EL (cell line): Measurements from ENCODE around the gene RBM28.

Source experiments
- DNase-seq: peaks from one replicate; pipeline ENCODE4 v3.0.0-alpha.2; 2016

RBM28 gene

DNA sequence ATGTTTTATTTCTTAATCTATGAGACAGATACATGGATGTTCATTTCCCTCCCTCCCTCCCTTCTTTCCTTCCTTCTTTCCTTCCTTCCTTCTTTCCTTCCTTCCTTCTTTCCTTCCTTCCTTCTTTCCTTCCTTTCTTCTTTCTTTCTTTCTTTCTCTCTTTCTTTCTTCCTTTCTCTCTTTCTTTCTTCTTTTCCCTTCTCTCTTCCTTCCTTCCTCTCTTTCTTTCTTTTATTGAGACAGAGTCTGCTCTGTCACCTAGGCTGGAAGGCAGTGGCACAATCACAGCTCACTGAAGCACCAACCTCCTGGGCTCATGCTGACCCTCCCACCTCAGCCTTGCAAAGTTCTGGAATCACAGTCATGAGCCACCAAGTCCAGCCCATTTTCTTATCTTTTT, 23.3 kb upstream of the RBM28 start:
- DNase-seq: no peak

- no peak for DNase-seq
Measured at GRCh38 chr7:128366300-128366699, 22.6 kb upstream of the RBM28 start.

- no peak for DNase-seq
Measured at GRCh38 chr7:128365432-128365831, 21.7 kb upstream of the RBM28 start.

DNA sequence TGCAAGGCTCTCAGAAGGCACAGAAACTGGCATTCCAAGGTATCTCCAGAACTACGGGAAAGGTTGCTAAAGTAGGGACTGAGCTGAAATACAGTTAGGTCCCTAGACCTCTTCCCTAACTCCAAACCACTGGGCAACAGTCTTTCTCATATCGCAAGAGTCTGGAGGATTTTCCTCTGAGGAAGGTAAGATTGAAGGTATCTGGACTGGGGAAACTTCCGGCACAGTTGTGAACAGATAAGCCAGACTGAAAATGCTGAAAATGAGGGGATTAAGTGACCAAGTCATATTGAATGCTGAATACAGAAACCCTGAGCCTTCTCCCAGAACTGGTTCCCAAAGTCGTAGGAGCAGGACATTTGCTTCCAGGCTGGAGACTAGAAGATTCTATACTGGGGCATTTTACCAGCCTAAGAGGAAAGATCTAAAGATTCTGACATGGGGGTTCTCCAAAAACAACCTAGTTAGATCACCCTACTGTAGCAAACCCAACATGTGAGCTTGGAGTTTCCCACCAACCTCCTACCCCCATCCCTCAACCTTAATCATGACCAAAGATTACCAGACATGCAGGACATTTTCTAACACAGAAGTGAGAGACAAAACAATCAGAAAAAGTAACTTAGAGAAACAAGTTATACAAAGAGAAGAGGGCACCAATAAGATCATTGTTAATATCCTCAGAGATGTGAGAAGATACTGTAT, 20.6 kb upstream of the RBM28 start:
- DNase-seq: no peak

DNA sequence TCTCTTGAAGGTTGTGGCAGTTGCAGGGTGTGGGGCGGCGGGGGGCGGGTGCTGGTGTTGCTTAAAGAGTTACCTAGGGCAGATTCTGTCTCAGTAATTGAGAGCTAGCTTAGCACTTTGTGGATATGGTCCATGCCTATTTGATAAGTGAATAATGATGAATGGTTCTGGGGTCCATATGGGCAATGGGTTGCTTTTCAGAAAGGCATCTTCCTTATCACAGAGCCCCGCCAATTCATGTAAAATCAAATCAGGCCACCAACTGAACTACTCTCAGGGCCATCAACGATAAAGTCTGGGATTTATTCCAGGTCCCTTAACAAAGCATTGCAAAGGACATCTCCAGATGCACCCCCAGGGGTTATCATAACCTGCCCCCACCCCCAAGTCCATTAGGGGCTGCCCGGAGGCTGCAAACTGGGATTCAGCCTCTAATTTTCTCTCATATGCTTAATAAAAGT, 19.6 kb upstream of the RBM28 start:
- no peak for DNase-seq

- DNase-seq: peak; percentile 19
Measured at GRCh38 chr7:128362670-128363069, 19.0 kb upstream of the RBM28 start.

DNA sequence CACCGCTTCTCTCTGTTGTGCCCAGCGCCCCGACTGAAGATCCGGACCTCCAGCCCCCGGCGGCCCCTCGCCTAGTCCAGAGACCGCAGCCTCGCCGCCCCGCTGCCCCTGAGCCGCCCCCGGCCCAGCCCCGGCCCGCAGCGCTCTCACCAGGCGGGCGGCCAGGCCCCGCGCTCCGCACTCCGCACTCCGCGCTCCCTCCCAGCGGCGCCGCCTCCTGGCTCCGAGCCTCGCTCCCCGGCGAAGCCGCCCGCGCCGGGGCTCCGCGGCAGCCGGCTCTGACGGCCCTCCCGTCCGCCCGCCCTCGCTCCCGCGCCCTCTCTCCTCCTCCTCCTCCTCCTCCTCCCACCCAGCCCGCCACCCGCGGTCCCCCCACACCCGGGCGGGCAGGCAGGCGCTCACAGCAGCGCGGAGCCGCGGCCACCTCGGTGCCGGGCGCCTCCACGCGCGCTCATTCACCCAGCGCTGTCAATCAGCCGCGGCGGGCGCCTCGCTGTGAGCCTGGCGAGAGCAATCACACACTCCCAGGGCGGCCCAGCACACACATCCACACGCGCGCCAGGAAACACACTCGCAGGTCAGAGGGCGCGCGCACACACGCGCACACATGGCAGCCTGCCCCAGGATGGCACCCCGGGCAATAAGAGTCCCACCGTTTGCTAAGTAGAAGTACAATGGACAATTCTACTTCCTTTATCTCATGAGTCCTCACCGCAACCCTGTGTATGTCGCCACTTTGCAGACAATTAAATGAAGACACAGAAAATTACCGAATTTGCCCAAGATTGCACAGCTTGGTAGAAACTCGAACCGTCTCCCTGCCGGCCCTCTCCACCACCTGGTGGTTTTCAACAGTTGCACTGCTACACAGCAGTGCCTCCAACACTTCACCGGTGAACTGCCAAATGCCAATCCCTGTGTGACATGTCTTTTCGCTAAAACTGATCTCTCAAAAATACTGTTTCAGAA, 18.0 kb upstream of the RBM28 start, which contains the start of gene PRRT4:
TSS of gene PRRT4 (minus strand) at position 280 of the 969 bp plus-strand sequence.
- DNase-seq: peak; percentile 20

- no peak for DNase-seq
Measured at GRCh38 chr7:128360359-128360678, 16.6 kb upstream of the RBM28 start.

- no peak for DNase-seq
Measured at GRCh38 chr7:128359939-128360338, 16.2 kb upstream of the RBM28 start.

DNA sequence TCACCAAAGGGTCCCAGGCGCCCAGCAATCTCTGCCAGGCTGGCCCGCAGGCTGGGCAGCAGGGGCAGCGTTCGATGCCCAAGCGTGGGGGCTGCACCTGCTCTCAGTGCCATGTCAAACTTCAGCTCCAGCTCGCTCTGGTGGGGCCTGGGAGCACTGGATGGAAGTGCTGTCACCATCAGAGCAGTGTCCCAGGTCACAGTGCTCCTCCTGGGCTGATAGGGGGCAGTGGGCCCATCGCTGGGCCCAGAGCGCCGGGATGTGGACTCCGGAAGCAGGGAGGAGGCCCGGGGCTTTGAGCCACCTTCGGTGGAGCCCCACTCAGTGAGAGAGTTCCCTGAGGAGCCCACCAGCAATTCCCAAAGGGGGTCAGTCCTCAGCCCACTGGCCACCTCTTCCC, 15.6 kb upstream of the RBM28 start:
- DNase-seq: no peak

- no peak for DNase-seq
Measured at GRCh38 chr7:128358233-128358632, 14.5 kb upstream of the RBM28 start.

DNA sequence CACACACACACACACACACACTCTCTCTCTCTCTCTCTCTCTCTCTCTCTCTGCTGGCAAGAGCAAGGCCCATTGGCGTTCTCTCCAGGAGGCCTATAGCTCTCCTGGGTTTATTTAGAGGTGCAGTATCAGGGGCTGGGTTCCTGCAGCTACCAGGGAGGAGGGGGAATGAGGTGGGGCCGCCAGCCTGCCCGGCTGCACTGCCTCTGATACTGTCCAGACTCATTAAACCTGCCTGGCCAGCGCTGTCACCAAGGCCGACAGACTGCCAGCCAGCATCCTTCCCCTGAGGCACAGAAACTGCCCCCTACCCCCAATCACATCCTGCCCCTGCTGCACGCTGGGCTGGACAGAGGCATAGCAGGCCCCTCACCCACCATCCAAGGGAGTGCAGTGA, 13.5 kb upstream of the RBM28 start:
- no peak for DNase-seq

DNA sequence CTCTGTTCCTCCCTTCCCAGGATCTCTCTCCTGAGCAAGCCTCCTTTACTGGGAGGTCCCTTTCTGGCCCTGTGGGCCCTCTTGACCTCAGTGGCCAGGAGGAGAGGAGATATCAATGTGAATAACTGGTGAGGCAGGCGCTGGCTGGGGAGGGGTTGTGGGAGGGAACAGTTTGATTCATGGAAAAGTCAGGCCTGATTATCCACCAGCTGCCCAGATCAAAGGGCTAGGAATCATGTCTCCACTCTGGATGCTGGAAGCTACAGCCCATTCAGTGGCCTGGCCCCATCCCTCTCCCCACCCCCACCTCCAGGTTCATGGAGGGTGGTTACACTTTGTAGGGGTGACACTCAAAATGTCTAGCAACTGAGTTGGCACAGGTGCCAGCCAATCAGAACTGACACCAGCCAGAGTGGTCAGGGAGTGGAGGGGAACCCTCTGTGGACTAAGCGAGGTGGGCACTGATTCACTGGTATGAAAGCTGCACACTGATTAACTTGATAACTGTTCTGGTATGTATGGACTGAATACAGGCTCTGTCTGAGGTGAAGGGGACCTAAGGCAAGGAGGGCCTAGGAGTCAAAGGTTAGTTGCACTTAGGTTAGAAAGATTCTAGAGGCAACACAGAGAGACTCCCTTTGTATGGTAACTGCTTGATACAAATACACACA, 13.0 kb upstream of the RBM28 start:
- no peak for DNase-seq

DNA sequence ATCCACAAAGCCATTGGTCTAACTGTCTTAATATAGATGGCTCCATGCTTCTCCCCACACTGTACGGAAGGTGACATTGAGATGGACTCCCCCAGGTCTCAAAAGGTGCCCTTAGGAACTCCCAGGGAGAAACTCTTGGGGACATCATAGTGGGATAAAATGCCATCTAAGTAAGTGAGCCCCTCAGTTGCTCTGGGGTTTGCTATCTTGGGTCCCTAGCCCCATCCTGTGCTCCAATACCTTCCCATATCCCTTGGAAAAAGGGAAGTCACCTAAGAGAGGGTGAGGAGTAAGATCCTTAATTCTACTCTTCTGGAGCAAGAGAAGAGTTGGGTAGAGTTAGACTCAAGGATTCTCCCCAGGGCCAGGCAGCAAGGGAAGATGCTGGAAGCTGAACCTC, 9.9 kb upstream of the RBM28 start:
- DNase-seq: no peak

DNA sequence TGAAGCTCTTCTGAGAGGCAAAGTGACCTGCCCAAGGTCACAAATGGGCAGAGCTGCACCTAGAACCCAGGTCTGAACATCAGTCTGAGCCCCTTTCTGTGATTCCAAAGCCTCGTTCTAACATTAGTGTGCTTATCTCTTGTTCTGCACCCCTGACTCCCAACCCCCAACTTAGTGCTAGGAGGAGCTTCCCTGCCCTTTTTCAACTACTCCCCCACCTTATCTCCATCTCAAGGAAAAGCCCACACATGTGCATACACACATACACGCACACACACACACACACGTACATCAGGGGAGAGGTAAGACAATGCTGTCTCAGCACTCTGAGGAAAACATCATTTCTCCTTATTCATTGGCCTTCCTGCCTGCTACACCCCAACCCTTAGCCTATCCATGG, 9.5 kb upstream of the RBM28 start:
- DNase-seq: no peak

DNA sequence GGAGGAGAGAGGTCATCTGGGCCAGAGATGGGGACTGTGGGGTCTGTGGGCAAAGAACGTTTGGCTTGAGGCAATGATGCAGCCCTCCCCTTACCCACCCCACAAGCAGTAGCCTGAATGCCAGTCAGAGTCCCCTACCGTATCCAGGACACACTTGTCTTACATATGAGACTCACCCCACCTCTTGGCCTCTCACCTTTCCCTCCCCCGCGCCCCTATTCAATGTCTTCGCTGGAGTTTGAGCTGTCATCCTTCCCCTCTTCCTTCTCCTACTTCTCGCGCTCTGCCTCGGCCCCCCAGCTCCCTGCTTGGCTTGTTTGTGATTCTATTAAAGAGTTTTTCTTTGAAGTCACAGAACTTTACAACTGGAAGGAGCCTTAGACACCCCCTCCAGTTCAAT, 8.9 kb upstream of the RBM28 start:
- no peak for DNase-seq

DNA sequence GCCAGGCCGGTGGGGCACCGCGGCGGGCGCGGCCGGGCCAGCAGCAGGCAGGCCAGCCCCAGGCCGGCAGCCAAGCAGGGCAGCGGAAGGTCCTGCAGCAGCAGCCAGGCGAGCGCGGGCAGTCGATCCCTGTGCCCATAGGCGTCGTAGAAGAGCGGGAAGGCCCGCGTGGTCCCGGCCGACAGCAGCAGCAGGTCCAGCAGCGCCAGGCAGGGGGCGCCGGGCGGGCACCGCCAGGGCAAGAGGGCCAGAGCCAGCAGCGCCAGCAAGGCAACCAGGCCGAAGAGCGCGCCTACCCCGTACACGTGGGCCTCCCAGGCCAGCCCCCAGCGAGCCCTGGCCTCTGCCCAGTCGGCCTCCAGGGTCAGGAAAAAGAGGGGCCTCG, 8.4 kb upstream of the RBM28 start:
- no peak for DNase-seq

GRCh38 chr7:128351296-128352152, 7.8 kb upstream of the RBM28 start:
- DNase-seq: no peak

- DNase-seq: no peak
Measured at GRCh38 chr7:128350708-128351295, 7.1 kb upstream of the RBM28 start.

DNA sequence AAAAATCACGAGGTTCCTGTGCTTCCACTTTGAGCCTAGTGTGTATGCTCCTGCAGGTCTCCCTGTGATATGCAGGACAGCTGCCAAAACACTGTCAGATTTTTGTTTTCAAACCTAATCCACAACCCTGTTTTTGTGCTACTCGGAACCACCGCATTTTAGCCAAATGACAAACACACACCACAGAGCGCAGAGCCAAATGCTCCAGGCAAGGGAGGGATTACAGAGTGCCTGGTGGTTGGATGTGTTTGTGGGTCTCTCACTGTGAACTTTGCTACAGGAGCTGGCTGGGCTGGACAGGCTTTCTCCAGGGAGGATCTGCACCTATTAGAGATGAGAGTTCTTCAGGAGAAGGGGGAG, 5.7 kb upstream of the RBM28 start:
- DNase-seq: no peak

- DNase-seq: peak; percentile 51
Measured at GRCh38 chr7:128347647-128348097, 4.0 kb upstream of the RBM28 start.

DNA sequence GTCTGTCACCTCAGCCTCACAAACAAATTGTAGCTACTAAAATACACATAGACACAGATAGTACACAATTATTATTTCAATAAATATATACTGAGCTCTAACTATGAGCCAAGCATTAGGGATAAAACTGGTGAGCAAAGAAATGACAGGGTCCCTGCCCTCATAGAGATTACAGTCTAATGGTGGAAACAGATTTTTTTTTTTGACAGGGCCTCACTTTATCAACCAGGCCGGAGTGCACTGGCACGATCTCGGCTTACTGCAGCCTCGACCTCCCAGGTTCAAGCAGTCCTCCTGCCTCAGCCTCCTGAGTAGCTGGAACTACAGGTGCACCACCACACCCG, 695 bp upstream of the RBM28 start:
- DNase-seq: no peak
